ENCODE results near the gene IYD. TPM values are rescaled to one million over a fixed set of nuclear protein-coding genes. Genes with fewer than 3 reads are reported as not detected.
"Not testable (repeated sequence)": the region's sequence is repeated elsewhere in the genome, so short reads cannot be mapped to it uniquely, and the experiment has no call there.

IYD gene
- total RNA-seq, 1 experiment from 2014 or later, result not detected

DNA sequence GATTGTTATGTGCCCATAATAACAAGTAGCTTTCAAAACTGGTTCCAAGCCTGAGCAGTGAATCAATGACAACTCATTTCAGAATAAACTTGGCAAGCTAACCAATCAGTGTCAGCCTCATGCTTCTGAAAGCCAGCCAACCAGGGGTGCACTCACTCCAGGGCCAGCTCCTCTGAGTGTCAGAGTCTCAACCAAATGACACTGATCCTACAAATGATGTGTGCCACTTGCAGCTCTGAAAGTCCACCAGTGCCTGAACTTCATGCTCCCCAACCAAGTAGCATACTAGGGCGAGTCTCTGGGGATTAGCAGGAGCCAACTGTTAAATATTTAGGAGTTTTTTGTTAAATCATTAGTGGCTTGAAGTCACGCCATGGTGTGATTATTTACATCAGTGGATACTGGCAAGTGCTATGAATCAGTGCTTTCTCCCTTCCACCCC is 4.5 kb downstream of the IYD start:
- Mint-ChIP-seq H3K27ac (no peak overlapping the region), H3K4me1 (0 out of 4 replicates have a peak, but pooled peaks cover 0 to 2% of the 10 kb centered on the region in 2 experiments), H3K36me3 (ENCODE audit: insufficient read depth in 1 of 3, low read depth in 3 of 3) (no peaks in the 10 kb centered on the region), H3K27me3 (ENCODE audit: low read depth) (peaks cover 8% of the 10 kb centered on the region), H3K4me3 (no peak overlapping the region), H3K9me3 (no peaks in the 10 kb centered on the region)
- no peaks in the 10 kb centered on the region for H3K4me1 ChIP-seq (ENCODE audit: insufficient read depth, low read length)
- no peaks in the 10 kb centered on the region for H3K23me2 ChIP-seq (ENCODE audit: insufficient read length, low read depth, low read length, poor library complexity, severe bottlenecking)
- H3K79me1 ChIP-seq (ENCODE audit: insufficient read depth, low read depth, low read length, poor library complexity, severe bottlenecking), result no peaks in the 10 kb centered on the region
- H4K91ac ChIP-seq (ENCODE audit: insufficient read length, low read depth, low read length), result no peak overlapping the region
- WGBS (ENCODE audit: extremely low coverage, insufficient read length, low lambda C conversion rate), result no CpG with 5 or more reads among the region's 2 CpGs
- H4K20me1 ChIP-seq (ENCODE audit: control insufficient read depth, insufficient read depth, insufficient read length), result no peaks in the 10 kb centered on the region
- H2BK15ac ChIP-seq (ENCODE audit: low read depth, low read length), result no peak overlapping the region
- H2BK5ac ChIP-seq (ENCODE audit: insufficient read length, low read length), result no peak overlapping the region
- no peak overlapping the region for H3K4ac ChIP-seq (ENCODE audit: low read depth, low read length)
- H2BK120ac ChIP-seq (ENCODE audit: low read depth, low read length, poor library complexity, severe bottlenecking), result no peak overlapping the region
- H3T11ph ChIP-seq (ENCODE audit: low read length), result no peak overlapping the region
- no peak overlapping the region for H4K8ac ChIP-seq (replicated peaks; ENCODE audit: insufficient read length, low read depth, low read length)
- no peak overlapping the region for H2BK20ac ChIP-seq (ENCODE audit: low read depth, low read length, poor library complexity, severe bottlenecking)
- H3K23ac ChIP-seq (ENCODE audit: insufficient read length, low read depth, low read length), result no peak overlapping the region
- H3K4me2 ChIP-seq (ENCODE audit: insufficient read depth, insufficient read length, low read length), result no peak overlapping the region
- no peak for DNase-seq
- no peaks in the 10 kb centered on the region for H3K9me3 ChIP-seq (ENCODE audit: control insufficient read depth, low read depth, low read length)
- H3K56ac ChIP-seq (ENCODE audit: insufficient read length, low read depth, low read length), result no peak overlapping the region
- H3K27me3 ChIP-seq (ENCODE audit: insufficient read depth, low read length), result no peaks in the 10 kb centered on the region
- H2AFZ ChIP-seq (ENCODE audit: low read length), result no peak overlapping the region
- H3K9ac ChIP-seq (ENCODE audit: extremely low read depth, insufficient read length, low read length), result no peak overlapping the region
- H4K5ac ChIP-seq (ENCODE audit: insufficient read length, low read depth, low read length), result no peak overlapping the region
- TF ChIP-seq, protein P1, sequence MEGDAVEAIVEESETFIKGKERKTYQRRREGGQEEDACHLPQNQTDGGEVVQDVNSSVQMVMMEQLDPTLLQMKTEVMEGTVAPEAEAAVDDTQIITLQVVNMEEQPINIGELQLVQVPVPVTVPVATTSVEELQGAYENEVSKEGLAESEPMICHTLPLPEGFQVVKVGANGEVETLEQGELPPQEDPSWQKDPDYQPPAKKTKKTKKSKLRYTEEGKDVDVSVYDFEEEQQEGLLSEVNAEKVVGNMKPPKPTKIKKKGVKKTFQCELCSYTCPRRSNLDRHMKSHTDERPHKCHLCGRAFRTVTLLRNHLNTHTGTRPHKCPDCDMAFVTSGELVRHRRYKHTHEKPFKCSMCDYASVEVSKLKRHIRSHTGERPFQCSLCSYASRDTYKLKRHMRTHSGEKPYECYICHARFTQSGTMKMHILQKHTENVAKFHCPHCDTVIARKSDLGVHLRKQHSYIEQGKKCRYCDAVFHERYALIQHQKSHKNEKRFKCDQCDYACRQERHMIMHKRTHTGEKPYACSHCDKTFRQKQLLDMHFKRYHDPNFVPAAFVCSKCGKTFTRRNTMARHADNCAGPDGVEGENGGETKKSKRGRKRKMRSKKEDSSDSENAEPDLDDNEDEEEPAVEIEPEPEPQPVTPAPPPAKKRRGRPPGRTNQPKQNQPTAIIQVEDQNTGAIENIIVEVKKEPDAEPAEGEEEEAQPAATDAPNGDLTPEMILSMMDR (conservative IDR thresholded peaks at IDR 0.05), result no peak
- no peak overlapping the region for H2AK5ac ChIP-seq (ENCODE audit: insufficient read length, low read length)
- H3K18ac ChIP-seq (ENCODE audit: insufficient read length, low read depth, low read length), result no peak overlapping the region
- no peak overlapping the region for H2BK12ac ChIP-seq (ENCODE audit: insufficient read length, low read depth, low read length)
- no peak overlapping the region for H3K27ac ChIP-seq (ENCODE audit: insufficient read length, low read depth, low read length)
- no peaks in the 10 kb centered on the region for H3K79me2 ChIP-seq (ENCODE audit: insufficient read depth, low read length)
- H3K14ac ChIP-seq (ENCODE audit: insufficient read depth, low read length), result no peak overlapping the region

- not testable (repeated sequence) for H3K18ac ChIP-seq (ENCODE audit: insufficient read length, low read depth, low read length); H3K56ac ChIP-seq (ENCODE audit: insufficient read length, low read depth, low read length); H3T11ph ChIP-seq (ENCODE audit: low read length); H3K36me3 Mint-ChIP-seq (ENCODE audit: insufficient read depth in 1 of 3, low read depth in 3 of 3); H3K79me1 ChIP-seq (ENCODE audit: insufficient read depth, low read depth, low read length, poor library complexity, severe bottlenecking); H3K9me3 Mint-ChIP-seq; H3K79me2 ChIP-seq (ENCODE audit: insufficient read depth, low read length); H3K27ac Mint-ChIP-seq; H4K5ac ChIP-seq (ENCODE audit: insufficient read length, low read depth, low read length); H2AFZ ChIP-seq (ENCODE audit: low read length); H2BK15ac ChIP-seq (ENCODE audit: low read depth, low read length); H3K27me3 Mint-ChIP-seq (ENCODE audit: low read depth); H3K23ac ChIP-seq (ENCODE audit: insufficient read length, low read depth, low read length); H3K23me2 ChIP-seq (ENCODE audit: insufficient read length, low read depth, low read length, poor library complexity, severe bottlenecking); H2AK5ac ChIP-seq (ENCODE audit: insufficient read length, low read length); H3K4me3 Mint-ChIP-seq; H2BK5ac ChIP-seq (ENCODE audit: insufficient read length, low read length); H3K9me3 ChIP-seq (ENCODE audit: control insufficient read depth, low read depth, low read length); H2BK12ac ChIP-seq (ENCODE audit: insufficient read length, low read depth, low read length); H3K4me2 ChIP-seq (ENCODE audit: insufficient read depth, insufficient read length, low read length); H3K9ac ChIP-seq (ENCODE audit: extremely low read depth, insufficient read length, low read length); H4K8ac ChIP-seq (replicated peaks; ENCODE audit: insufficient read length, low read depth, low read length); H3K4me1 Mint-ChIP-seq; H3K4ac ChIP-seq (ENCODE audit: low read depth, low read length); H4K20me1 ChIP-seq (ENCODE audit: control insufficient read depth, insufficient read depth, insufficient read length); DNase-seq; H2BK120ac ChIP-seq (ENCODE audit: low read depth, low read length, poor library complexity, severe bottlenecking); H4K91ac ChIP-seq (ENCODE audit: insufficient read length, low read depth, low read length); H3K27ac ChIP-seq (ENCODE audit: insufficient read length, low read depth, low read length); H3K14ac ChIP-seq (ENCODE audit: insufficient read depth, low read length); H2BK20ac ChIP-seq (ENCODE audit: low read depth, low read length, poor library complexity, severe bottlenecking); H3K4me1 ChIP-seq (ENCODE audit: insufficient read depth, low read length); H3K27me3 ChIP-seq (ENCODE audit: insufficient read depth, low read length)
- no CpG with 5 or more reads among the region's 5 CpGs for WGBS (ENCODE audit: extremely low coverage, insufficient read length, low lambda C conversion rate)
Observed at GRCh38 chr6:150374346-150374745, 5.5 kb downstream of the IYD start.
